Trophoblast cell (in vitro differentiated cells and primary cell): ENCODE results near the gene CXCL12.

Experiments
- DNase-seq, 2 donors: peaks; one replicate each; pipeline ENCODE4 v3.0.0-alpha.2; 2016
- H2AFZ ChIP-seq: 2 replicates; pipeline ENCODE4 v1.6.1; 2013; ENCODE audit warnings: low read length, moderate library complexity, mild to moderate bottlenecking; ENCODE audit not compliant: insufficient read depth, poor library complexity
- H2AK5ac ChIP-seq: 2 replicates; pipeline ENCODE4 v1.6.1; 2013; ENCODE audit warnings: mild to moderate bottlenecking, low read length
- H2BK120ac ChIP-seq: 2 replicates; pipeline ENCODE4 v1.6.1; 2013; ENCODE audit warnings: low read length, mild to moderate bottlenecking, moderate library complexity; ENCODE audit not compliant: insufficient read depth, poor library complexity
- H2BK12ac ChIP-seq: 2 replicates; pipeline ENCODE4 v1.6.1; 2013; ENCODE audit warnings: mild to moderate bottlenecking, low read length, moderate library complexity
- H2BK5ac ChIP-seq: 2 replicates; pipeline ENCODE4 v1.6.1; 2013; ENCODE audit warnings: low read length, low read depth, moderate library complexity, mild to moderate bottlenecking; ENCODE audit not compliant: poor library complexity
- H3K14ac ChIP-seq: 2 replicates; pipeline ENCODE4 v1.6.1; 2013; ENCODE audit warnings: mild to moderate bottlenecking, low read length
- H3K18ac ChIP-seq: 2 replicates; pipeline ENCODE4 v1.6.1; 2013; ENCODE audit warnings: mild to moderate bottlenecking, low read length
- H3K23ac ChIP-seq: 2 replicates; pipeline ENCODE4 v1.6.1; 2013; ENCODE audit warnings: low read length
- H3K27ac ChIP-seq: 2 replicates; pipeline ENCODE4 v1.5.1; 2013; ENCODE audit warnings: low read depth, mild to moderate bottlenecking, inconsistent platforms, low read length, moderate library complexity
- H3K27me3 ChIP-seq: 2 replicates; pipeline ENCODE4 v1.6.1; 2013; ENCODE audit warnings: inconsistent platforms, mild to moderate bottlenecking, low read length, moderate library complexity; ENCODE audit not compliant: insufficient read depth
- H3K36me3 ChIP-seq, 2 experiments: 1 replicate in 1 of 2; 2 replicates in 1 of 2; pipeline ENCODE4 v1.6.1; 2013; ENCODE audit warnings: low read length in 2 of 2, mild to moderate bottlenecking in 2 of 2, moderate library complexity in 1 of 2; ENCODE audit not compliant: insufficient read depth in 2 of 2, control insufficient read depth in 1 of 2
- H3K4ac ChIP-seq: 2 replicates; pipeline ENCODE4 v1.6.1; 2013; ENCODE audit warnings: low read depth, mild to moderate bottlenecking, low read length, moderate library complexity
- H3K4me1 ChIP-seq, 2 experiments: 1 replicate in 1 of 2; 2 replicates in 1 of 2; pipeline ENCODE4 v1.6.1; 2013; ENCODE audit warnings: low read length in 2 of 2, mild to moderate bottlenecking in 2 of 2, moderate library complexity in 1 of 2; ENCODE audit not compliant: insufficient read depth in 2 of 2, control insufficient read depth in 1 of 2
- H3K4me2 ChIP-seq: 2 replicates; pipeline ENCODE4 v1.6.1; 2013; ENCODE audit warnings: inconsistent platforms, mild to moderate bottlenecking, low read length, moderate library complexity
- H3K4me3 ChIP-seq: 2 replicates; pipeline ENCODE4 v1.5.1; 2013; ENCODE audit warnings: mild to moderate bottlenecking, low read depth, low read length, inconsistent platforms
- H3K79me1 ChIP-seq: one replicate; pipeline ENCODE4 v1.6.1; 2013; ENCODE audit warnings: low read length
- H3K79me2 ChIP-seq: 2 replicates; pipeline ENCODE4 v1.6.1; 2013; ENCODE audit warnings: low read length, mild to moderate bottlenecking; ENCODE audit not compliant: control insufficient read depth, insufficient read depth, poor library complexity
- H3K9ac ChIP-seq: 2 replicates; pipeline ENCODE4 v1.6.1; 2013; ENCODE audit warnings: mild to moderate bottlenecking, low read length
- H3K9me3 ChIP-seq: 2 replicates; pipeline ENCODE4 v1.6.1; 2013; ENCODE audit warnings: low read depth, mild to moderate bottlenecking, control low read depth, inconsistent platforms, low read length; ENCODE audit not compliant: insufficient read depth
- H4K12ac ChIP-seq: 2 replicates; pipeline ENCODE4 v1.6.1; 2013; ENCODE audit warnings: low read depth, mild to moderate bottlenecking, low read length, moderate library complexity
- H4K8ac ChIP-seq: 2 replicates; pipeline ENCODE4 v1.6.1; 2013; ENCODE audit warnings: low read depth, mild to moderate bottlenecking, low read length, moderate library complexity
- H4K91ac ChIP-seq: one replicate; pipeline ENCODE4 v1.6.1; 2013; ENCODE audit warnings: low read depth, mild to moderate bottlenecking, low read length, moderate library complexity
- WGBS: extraction: QIAGEN DNeasy Blood & Tissue Kit; methylation state at CpG from one replicate; pipeline ENCODE4 v1.1.7; 2013; ENCODE audit warnings: missing lambda C conversion rate; ENCODE audit not compliant: insufficient read length, insufficient coverage; ENCODE audit errors: extremely low coverage; 5-methylcytosine and 5-hydroxymethylcytosine counted together

Gene CXCL12

GRCh38 chr10:44422153-44422552 lies 37.3 kb upstream of the CXCL12 start:
- no peak overlapping the region for H3K4me2 ChIP-seq
- H3K79me1 ChIP-seq = no peaks in the 10 kb centered on the region
- DNase-seq = no peak
- H3K79me2 ChIP-seq = no peaks in the 10 kb centered on the region
- no peak overlapping the region for H4K8ac ChIP-seq
- no peak overlapping the region for H2BK120ac ChIP-seq
- H4K12ac ChIP-seq = no peak overlapping the region
- no peak overlapping the region for H3K27ac ChIP-seq
- H3K4ac ChIP-seq = no peak overlapping the region
- WGBS = no CpG with 5 or more reads among the region's 2 CpGs
- no peak overlapping the region for H3K18ac ChIP-seq
- no peak overlapping the region for H2BK5ac ChIP-seq
- H3K4me1 ChIP-seq = no peaks in the 10 kb centered on the region
- H3K14ac ChIP-seq = no peak overlapping the region
- peaks cover 6% of the 10 kb centered on the region for H3K9me3 ChIP-seq
- H2AK5ac ChIP-seq = no peak overlapping the region
- no peak overlapping the region for H4K91ac ChIP-seq
- no peak overlapping the region for H3K23ac ChIP-seq
- no peaks in the 10 kb centered on the region for H3K36me3 ChIP-seq
- H2BK12ac ChIP-seq = no peak overlapping the region
- no peak overlapping the region for H3K9ac ChIP-seq
- H3K27me3 ChIP-seq = no peaks in the 10 kb centered on the region
- no peak overlapping the region for H3K4me3 ChIP-seq
- no peak overlapping the region for H2AFZ ChIP-seq

- no peak overlapping the region for H2AFZ ChIP-seq
- H4K12ac ChIP-seq = no peak overlapping the region
- no peak overlapping the region for H2BK12ac ChIP-seq
- H3K27me3 ChIP-seq = no peaks in the 10 kb centered on the region
- no peak overlapping the region for H3K9ac ChIP-seq
- H3K23ac ChIP-seq = no peak overlapping the region
- no peak overlapping the region for H3K27ac ChIP-seq
- no peak overlapping the region for H2BK5ac ChIP-seq
- no peak overlapping the region for H4K91ac ChIP-seq
- peaks cover 2 to 4% of the 10 kb centered on the region in 2 experiments for H3K4me1 ChIP-seq
- WGBS = no CpG with 5 or more reads among the region's 2 CpGs
- no peak for DNase-seq
- no peak overlapping the region for H3K18ac ChIP-seq
- H2AK5ac ChIP-seq = no peak overlapping the region
- no peaks in the 10 kb centered on the region for H3K36me3 ChIP-seq
- no peak overlapping the region for H3K14ac ChIP-seq
- no peak overlapping the region for H3K4me2 ChIP-seq
- H3K4me3 ChIP-seq = no peak overlapping the region
- H3K9me3 ChIP-seq = no peaks in the 10 kb centered on the region
- H2BK120ac ChIP-seq = no peak overlapping the region
- H4K8ac ChIP-seq = no peak overlapping the region
- H3K4ac ChIP-seq = no peak overlapping the region
- no peaks in the 10 kb centered on the region for H3K79me1 ChIP-seq
- no peaks in the 10 kb centered on the region for H3K79me2 ChIP-seq
These were observed 35.1 kb upstream of the CXCL12 start for GRCh38 chr10:44419790-44420549.

- H4K12ac ChIP-seq = no peak overlapping the region
- no peak overlapping the region for H3K4me3 ChIP-seq
These were observed 33.7 kb upstream of the CXCL12 start for GRCh38 chr10:44418637-44419036.

GRCh38 chr10:44417761-44418160 lies 32.9 kb upstream of the CXCL12 start:
- Histone ChIP-seq H3K4ac (no peak overlapping the region), H3K23ac (no peak overlapping the region), H2AK5ac (no peak overlapping the region), H3K9me3 (no peaks in the 10 kb centered on the region), H3K36me3 (no peaks in the 10 kb centered on the region), H4K12ac (no peak overlapping the region), H3K9ac (no peak overlapping the region), H2BK5ac (no peak overlapping the region), H2AFZ (no peak overlapping the region), H3K14ac (no peak overlapping the region), H2BK120ac (no peak overlapping the region), H3K27ac (no peak overlapping the region), H3K27me3 (no peaks in the 10 kb centered on the region), H3K79me2 (no peaks in the 10 kb centered on the region), H4K91ac (no peak overlapping the region), H3K4me2 (no peak overlapping the region), H3K79me1 (no peaks in the 10 kb centered on the region), H3K18ac (no peak overlapping the region), H2BK12ac (no peak overlapping the region), H3K4me1 (peaks cover 2 to 4% of the 10 kb centered on the region in 2 experiments), H3K4me3 (no peak overlapping the region), H4K8ac (no peak overlapping the region)
- WGBS = no CpG with 5 or more reads among the region's 4 CpGs
- DNase-seq = no peak

More at GRCh38 chr10:44418637-44419036, 33.7 kb upstream of the CXCL12 start:
- Histone ChIP-seq H3K27me3 (no peaks in the 10 kb centered on the region), H2BK5ac (no peak overlapping the region), H3K14ac (no peak overlapping the region), H3K27ac (no peak overlapping the region), H3K9ac (no peak overlapping the region), H3K4me2 (no peak overlapping the region), H3K79me2 (no peaks in the 10 kb centered on the region), H2BK120ac (no peak overlapping the region), H2BK12ac (no peak overlapping the region), H3K9me3 (no peaks in the 10 kb centered on the region), H2AFZ (no peak overlapping the region), H3K36me3 (no peaks in the 10 kb centered on the region), H4K91ac (no peak overlapping the region), H3K23ac (no peak overlapping the region), H4K8ac (no peak overlapping the region), H2AK5ac (no peak overlapping the region), H3K4me1 (peaks cover 2 to 4% of the 10 kb centered on the region in 2 experiments), H3K18ac (no peak overlapping the region), H3K79me1 (no peaks in the 10 kb centered on the region), H3K4ac (no peak overlapping the region)
- no peak for DNase-seq
- WGBS = no CpG with 5 or more reads among the region's 8 CpGs
